H1 (cell line): ENCODE results near the gene PEX1. TPM values are rescaled to one million over a fixed set of nuclear protein-coding genes. Genes with fewer than 3 reads are reported as not detected.

Experiments used
- CHD1 ChIP-seq: IDR thresholded peaks from 2 replicates; pipeline ENCODE4 v1.6.1; 2012; ENCODE audit warnings: low read depth, low read length, improper control_type of control experiment
- CHD7 ChIP-seq: fragments of 300-600 bp; sonication (generic); IDR thresholded peaks from 2 replicates; pipeline ENCODE4 v1.7.1; 2012; ENCODE audit warnings: low read length, moderate library complexity, mild to moderate bottlenecking, inconsistent platforms; ENCODE audit not compliant: insufficient replicate concordance
- KDM5A ChIP-seq: fragments of 200-600 bp; IDR thresholded peaks from 2 replicates; pipeline ENCODE4 v1.7.1; 2012; ENCODE audit warnings: mild to moderate bottlenecking, low read length, inconsistent platforms, mixed read lengths
- NRF1 ChIP-seq: IDR thresholded peaks from 2 replicates; pipeline ENCODE4 v1.6.1; 2011; ENCODE audit warnings: mild to moderate bottlenecking, low read depth, low read length, improper control_type of control experiment
- TBP ChIP-seq: IDR thresholded peaks from 2 replicates; pipeline ENCODE4 v1.6.1; 2011; ENCODE audit warnings: low read depth, low read length, improper control_type of control experiment
- polyA plus RNA-seq, 7 experiments: library from polyadenylated mRNA; depleted of rRNA in 3 of 7; stranded (reverse) in 5 of 7; unstranded in 2 of 7; fragments of >200 nt in 5 of 7; fragments of 200-250 nt in 2 of 7; gene quantifications; 1 replicate in 5 of 7; 2 replicates in 1 of 7; 4 replicates in 1 of 7; pipeline versions ENCODE4 v1.2.1 to v1.2.3, GENCODE V29; 2011 to 2013; ENCODE audit warnings: missing spikeins in 2 of 7, mixed read lengths in 2 of 7
- total RNA-seq: library from RNA; stranded (reverse); fragmentation: NEBNext Ultra II Directional; extraction: Animal tissue kit (Norgen Biotek cat#: 25700); gene quantifications from 2 replicates; pipeline ENCODE4 v1.2.1, GENCODE V29; 2021
- TF ChIP-seq, protein P1 (sequence below): IDR thresholded peaks from 2 replicates; pipeline ENCODE4 v1.6.1; 2011; ENCODE audit warnings: low read depth, mild to moderate bottlenecking, low read length; ENCODE audit not compliant: insufficient read depth

PEX1 gene
- total and polyA plus RNA-seq, 2 of the 8 experiments (the other 6 are each of a cell fraction or from before 2014, with no cell fraction given) = 16.4 to 23.9 TPM

DNA sequence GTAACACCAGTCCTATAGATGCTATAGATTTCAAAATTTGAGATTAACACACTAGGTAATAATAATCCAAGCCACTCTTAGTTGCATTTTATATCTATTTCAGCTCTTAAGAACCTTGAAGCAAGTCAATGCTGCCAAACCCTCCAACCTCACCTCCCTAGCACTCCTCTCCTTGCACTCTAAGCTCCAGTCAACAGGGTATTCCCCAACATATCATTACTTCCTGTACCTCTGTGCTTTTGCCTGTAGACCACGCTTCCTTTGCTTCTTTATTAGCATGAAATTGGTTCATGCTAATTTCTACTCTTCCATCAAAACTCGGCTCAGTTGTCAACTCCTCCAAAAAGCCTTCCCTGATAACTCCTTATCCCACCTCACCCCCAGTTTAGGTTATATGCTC, 24.6 kb downstream of the PEX1 start (continued):
- TF ChIP-seq CHD7 (no peak), KDM5A (no peak), CHD1 (no peak), NRF1 (no peak), TBP (no peak)
- TF ChIP-seq, protein P1, sequence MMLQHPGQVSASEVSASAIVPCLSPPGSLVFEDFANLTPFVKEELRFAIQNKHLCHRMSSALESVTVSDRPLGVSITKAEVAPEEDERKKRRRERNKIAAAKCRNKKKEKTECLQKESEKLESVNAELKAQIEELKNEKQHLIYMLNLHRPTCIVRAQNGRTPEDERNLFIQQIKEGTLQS = no peak
